ENCODE measurements around the gene ZNF235.

- TF ChIP-seq, protein P1, sequence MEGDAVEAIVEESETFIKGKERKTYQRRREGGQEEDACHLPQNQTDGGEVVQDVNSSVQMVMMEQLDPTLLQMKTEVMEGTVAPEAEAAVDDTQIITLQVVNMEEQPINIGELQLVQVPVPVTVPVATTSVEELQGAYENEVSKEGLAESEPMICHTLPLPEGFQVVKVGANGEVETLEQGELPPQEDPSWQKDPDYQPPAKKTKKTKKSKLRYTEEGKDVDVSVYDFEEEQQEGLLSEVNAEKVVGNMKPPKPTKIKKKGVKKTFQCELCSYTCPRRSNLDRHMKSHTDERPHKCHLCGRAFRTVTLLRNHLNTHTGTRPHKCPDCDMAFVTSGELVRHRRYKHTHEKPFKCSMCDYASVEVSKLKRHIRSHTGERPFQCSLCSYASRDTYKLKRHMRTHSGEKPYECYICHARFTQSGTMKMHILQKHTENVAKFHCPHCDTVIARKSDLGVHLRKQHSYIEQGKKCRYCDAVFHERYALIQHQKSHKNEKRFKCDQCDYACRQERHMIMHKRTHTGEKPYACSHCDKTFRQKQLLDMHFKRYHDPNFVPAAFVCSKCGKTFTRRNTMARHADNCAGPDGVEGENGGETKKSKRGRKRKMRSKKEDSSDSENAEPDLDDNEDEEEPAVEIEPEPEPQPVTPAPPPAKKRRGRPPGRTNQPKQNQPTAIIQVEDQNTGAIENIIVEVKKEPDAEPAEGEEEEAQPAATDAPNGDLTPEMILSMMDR (IDR thresholded peaks at IDR 0.05): no peak
- TF ChIP-seq POLR2A (IDR thresholded peaks at IDR 0.05) (no peak), POLR2AphosphoS5 (IDR thresholded peaks at IDR 0.05) (no peak)
Measured at GRCh38 chr19:44341794-44342193, 37.0 kb upstream of the ZNF235 start.

All from suprapubic skin (tissue), 4 donors.